HepG2 (cell line): Measurements from ENCODE around the gene SLC35B4. TPM values are rescaled to one million over a fixed set of nuclear protein-coding genes. Genes with fewer than 3 reads are reported as not detected.
A peak's percentile ranks its signal among the peaks of the same experiment; 100 is the strongest.

Source experiments
- ATAC-seq: fragments of 200-7000 bp; cut with Tn5 transposase; 3 replicates; pipeline ENCODE4 v1.9.1; 2020; ENCODE audit warnings: mild to moderate bottlenecking, moderate library complexity
- BruUV-seq: library from RNA; stranded (reverse); fragments of 400-500 nt; replicated peaks from 2 replicates; lab custom pipeline; 2021; lab: Mats Ljungman, UMichigan
- CTCF ChIA-PET: fragments of 300-600 bp; formaldehyde crosslinking; extraction: SDS; loops from one replicate; lab custom pipeline; 2021; ENCODE audit warnings: low total read pairs, inconsistent platforms, low intra/inter-chr PET ratio; lab: Yijun Ruan, JAX
- POLR2A ChIA-PET: fragments of 350-600 bp; sonication (Branson Sonifier 250); formaldehyde crosslinking; loops from one replicate; lab custom pipeline; 2020; ENCODE audit warnings: antibody characterized with exemption, inconsistent platforms; lab: Yijun Ruan, JAX
- DNase-seq: peaks from one replicate; pipeline ENCODE4 v3.0.0-alpha.2; 2015; ENCODE audit warnings: low spot score
- FAIRE-seq: peaks from 3 replicates; lab custom pipeline; 2011; peaks lifted over from hg19 to GRCh38; lab: Jason Lieb, UNC
- H2AFZ ChIP-seq: one replicate; pipeline ENCODE4 v1.6.1; 2011; ENCODE audit warnings: low read length, inconsistent platforms
- H3K27ac ChIP-seq: fragments of 300-600 bp; 3 replicates; pipeline ENCODE4 v1.8.0; 2011; ENCODE audit warnings: mixed run types, mild to moderate bottlenecking, mixed read lengths, low read length, inconsistent platforms; ENCODE audit not compliant: insufficient read depth; ENCODE audit errors: extremely low read length
- H3K27me3 ChIP-seq, 2 experiments: fragments of 200-600 bp in 1 of 2; 2 replicates in 1 of 2; 3 replicates in 1 of 2; pipeline versions ENCODE4 v1.6.0 to v1.8.0; 2011; ENCODE audit warnings: low read length in 2 of 2, mild to moderate bottlenecking in 2 of 2, moderate library complexity in 2 of 2, inconsistent platforms in 1 of 2; ENCODE audit not compliant: insufficient read depth in 2 of 2, control insufficient read depth in 1 of 2
- H3K36me3 ChIP-seq, 2 experiments: fragments of 200-600 bp in 1 of 2; replicated peaks in 1 of 2; 2 replicates in 1 of 2; 3 replicates in 1 of 2; pipeline versions ENCODE4 v1.5.1 to v1.8.0; 2011; ENCODE audit warnings: low read length in 2 of 2, inconsistent platforms in 1 of 2; ENCODE audit not compliant: insufficient read depth in 2 of 2, control insufficient read depth in 1 of 2
- H3K4me1 ChIP-seq: 2 replicates; pipeline ENCODE4 v1.5.1; 2012; ENCODE audit warnings: low read length, inconsistent platforms; ENCODE audit not compliant: insufficient read depth
- H3K4me2 ChIP-seq: 2 replicates; pipeline ENCODE4 v1.6.0; 2011; ENCODE audit warnings: low read depth, low read length, inconsistent platforms
- H3K4me3 ChIP-seq, 3 experiments: fragments of 200-600 bp in 1 of 3; sonication (generic), shearing (Covaris generic) in 1 of 3; replicated peaks in 1 of 3; 2 replicates each; pipeline ENCODE4 v1.5.1; 2011 to 2016; ENCODE audit warnings: low read length in 3 of 3, inconsistent platforms in 2 of 3, low read depth in 2 of 3, mild to moderate bottlenecking in 2 of 3, control low read depth in 1 of 3, mixed read lengths in 1 of 3; ENCODE audit not compliant: insufficient read depth in 1 of 3
- H3K79me2 ChIP-seq: one replicate; pipeline ENCODE4 v1.6.1; 2011; ENCODE audit warnings: low read length, inconsistent platforms; ENCODE audit not compliant: insufficient read depth
- H3K9ac ChIP-seq: 2 replicates; pipeline ENCODE4 v1.6.0; 2011; ENCODE audit warnings: mild to moderate bottlenecking, low read depth, low read length, inconsistent platforms; ENCODE audit not compliant: insufficient read depth
- H3K9me3 ChIP-seq: 2 replicates; pipeline ENCODE4 v1.5.1; 2012; ENCODE audit warnings: mild to moderate bottlenecking, low read length
- H4K20me1 ChIP-seq: 2 replicates; pipeline ENCODE4 v1.6.0; 2011; ENCODE audit warnings: inconsistent platforms, mild to moderate bottlenecking, low read length, moderate library complexity; ENCODE audit not compliant: insufficient read depth
- FOXJ3 ChIP-seq: sonication (generic); formaldehyde crosslinking; IDR thresholded peaks from 2 replicates; pipeline ENCODE4 v1.4.0; 2020; ENCODE audit warnings: missing genetic modification reagents, mild to moderate bottlenecking, borderline replicate concordance
- IRF2 ChIP-seq: IDR thresholded peaks from 2 replicates; pipeline ENCODE4 v1.6.1; 2018; ENCODE audit warnings: missing genetic modification reagents, missing compliant biosample characterization
- MED1 ChIP-seq: sonication (generic); formaldehyde crosslinking; IDR thresholded peaks from 2 replicates; pipeline ENCODE4 v1.4.0; 2020; ENCODE audit warnings: missing genetic modification reagents
- NKX3-1 ChIP-seq: sonication (generic); formaldehyde crosslinking; IDR thresholded peaks from 2 replicates; pipeline ENCODE4 v1.5.0; 2020; ENCODE audit warnings: missing genetic modification reagents
- POGZ ChIP-seq: sonication (generic); formaldehyde crosslinking; IDR thresholded peaks from 2 replicates; pipeline ENCODE4 v1.4.0; 2020; ENCODE audit warnings: mild to moderate bottlenecking, missing genetic modification reagents
- RARA ChIP-seq: IDR thresholded peaks from 2 replicates; pipeline ENCODE4 v1.6.1; 2016; ENCODE audit warnings: missing genetic modification reagents, missing compliant biosample characterization
- SALL1 ChIP-seq: sonication (generic); formaldehyde crosslinking; IDR thresholded peaks from 2 replicates; pipeline ENCODE4 v1.8.0; 2022; ENCODE audit warnings: mild to moderate bottlenecking, missing genetic modification reagents
- TBX3 ChIP-seq: fragments of 450-650 bp; IDR thresholded peaks from 2 replicates; pipeline ENCODE4 v1.6.1; 2017; ENCODE audit warnings: antibody characterized with exemption, mild to moderate bottlenecking, inconsistent platforms, borderline replicate concordance
- ZNF136 ChIP-seq: sonication (generic); formaldehyde crosslinking; IDR thresholded peaks from 2 replicates; pipeline ENCODE4 v1.8.1; 2022; ENCODE audit warnings: low read depth, mild to moderate bottlenecking, moderate library complexity, missing genetic modification reagents
- ZNF329 ChIP-seq: sonication (generic); formaldehyde crosslinking; IDR thresholded peaks from 2 replicates; pipeline ENCODE4 v1.9.0; 2021; ENCODE audit warnings: low read depth, mild to moderate bottlenecking, missing genetic modification reagents
- ZNF546 ChIP-seq: sonication (generic); formaldehyde crosslinking; conservative IDR thresholded peaks from 2 replicates; pipeline ENCODE4 v1.8.1; 2023; ENCODE audit warnings: mild to moderate bottlenecking, missing genetic modification reagents
- ZNF562 ChIP-seq: sonication (generic); formaldehyde crosslinking; IDR thresholded peaks from 2 replicates; pipeline ENCODE4 v1.8.0; 2022; ENCODE audit warnings: missing genetic modification reagents, borderline replicate concordance
- ZNF850 ChIP-seq: sonication (generic); formaldehyde crosslinking; conservative IDR thresholded peaks from 2 replicates; pipeline ENCODE4 v1.9.0; 2021; ENCODE audit warnings: mild to moderate bottlenecking, missing genetic modification reagents
- WGBS: methylation state at CpG from one replicate; pipeline ENCODE4 v1.1.6; 2017; ENCODE audit warnings: low lambda C conversion rate; 5-methylcytosine and 5-hydroxymethylcytosine counted together
- in situ Hi-C: cut with HindIII; loops from 2 replicates; pipeline ENCODE4 v1.10.0; 2017; ENCODE audit warnings: low pct_unique_long_range_greater_than_20kb; ENCODE audit not compliant: extremely low pct_ligation_motif_present
- intact Hi-C: fragments of 100-400 bp; cut with micrococcal nuclease; formaldehyde crosslinking; loops from one replicate; pipeline ENCODE4 v1.10.0; 2022; ENCODE audit not compliant: unreplicated experiment
- polyA plus RNA-seq, 8 experiments: library from polyadenylated mRNA; depleted of rRNA in 3 of 8; stranded (reverse) in 7 of 8; unstranded in 1 of 8; fragments of >200 nt; fragmentation: Illumina TruSeq in 4 of 8; extraction: Trizol in 4 of 8; gene quantifications; 2 replicates each; pipeline versions ENCODE4 v1.2.1 to v1.2.3, GENCODE V29; 2011 to 2016; ENCODE audit warnings: low read depth in 4 of 8, missing spikeins in 1 of 8, mixed read lengths in 1 of 8; ENCODE audit not compliant: insufficient read depth in 1 of 8
- total RNA-seq, 5 experiments: library from RNA; depleted of rRNA; stranded (reverse); fragments of >200 nt; fragmentation: Illumina TruSeq; extraction: Trizol; gene quantifications; 2 replicates each; pipeline ENCODE4 v1.2.3, GENCODE V29; 2016; ENCODE audit warnings: low read depth in 1 of 5
- TF ChIP-seq, protein P1 (sequence below): IDR thresholded peaks from 2 replicates; pipeline ENCODE4 v1.4.0; 2020; ENCODE audit warnings: mild to moderate bottlenecking, missing genetic modification reagents
- TF ChIP-seq, protein P2 (sequence below): sonication (generic); formaldehyde crosslinking; IDR thresholded peaks from 2 replicates; pipeline ENCODE4 v1.5.1; 2020; ENCODE audit warnings: mild to moderate bottlenecking, missing genetic modification reagents, moderate library complexity
- TF ChIP-seq, protein P3 (sequence below): sonication (generic); formaldehyde crosslinking; IDR thresholded peaks from 2 replicates; pipeline ENCODE4 v1.5.0; 2020; ENCODE audit warnings: missing genetic modification reagents

SLC35B4 gene
- total and polyA plus RNA-seq, 2 of the 13 experiments (the other 11 are each of a cell fraction or from before 2014, with no cell fraction given), result 17.1 to 17.8 TPM

DNA sequence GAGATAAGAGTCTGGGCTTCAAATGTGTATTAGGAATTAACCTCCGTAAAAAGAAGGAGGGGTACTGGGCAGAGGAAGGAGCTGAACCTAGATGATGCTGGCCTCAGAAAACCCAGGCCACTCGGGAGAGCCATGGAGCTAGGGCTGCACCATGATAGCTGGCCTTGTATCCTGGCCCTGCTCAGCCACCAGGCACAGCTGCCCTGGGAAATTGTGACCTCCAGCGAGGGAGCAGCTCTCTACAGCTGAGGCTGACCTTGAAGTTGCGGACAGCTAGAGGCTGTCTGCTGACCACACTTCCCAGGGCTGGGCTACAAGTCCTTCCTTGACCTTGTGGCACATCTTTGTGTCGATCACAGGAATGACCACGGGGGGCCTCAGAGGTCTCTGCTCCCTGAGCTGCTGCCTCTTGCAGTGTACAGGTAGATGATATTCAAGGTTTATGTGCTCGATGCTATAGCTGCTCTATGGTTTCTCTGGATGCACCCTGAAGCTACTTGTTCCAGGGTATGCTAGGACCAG lies 38.3 kb upstream of the SLC35B4 start:
- WGBS, result 29% methylated on average over 4 of the region's 7 CpGs
- Histone ChIP-seq H3K36me3 (no peaks in the 10 kb centered on the region), H3K27me3 (no peaks in the 10 kb centered on the region), H3K79me2 (no peaks in the 10 kb centered on the region), H3K9ac (no peak overlapping the region; the same call in 1 of the 2 replicates), H3K27ac (peak overlapping the region; percentile 27), H2AFZ (no peak overlapping the region), H3K4me2 (peak overlapping the region; percentile 44), H3K4me3 (peak overlapping the region in 1 of 3 experiments; percentile 8; a peak in 1 of 6 replicates), H3K9me3 (no peaks in the 10 kb centered on the region), H4K20me1 (no peaks in the 10 kb centered on the region), H3K4me1 (peaks cover 64% of the 10 kb centered on the region)
- no TSS peak for BruUV-seq
- FAIRE-seq (no peak), ATAC-seq (peak; percentile 74), DNase-seq (no peak)
- intact Hi-C loops (loop anchor here (5.0 kb wide), 1 partner anchor 38 kb away; the partner anchor contains the start of gene SLC35B4), in situ Hi-C loops (no loop called here)
- ChIA-PET POLR2A (interaction anchor here (1.0 kb wide), 1 partner anchor 39 kb away, joined by 4 read pairs; the partner anchor contains the start of gene SLC35B4), CTCF (no interaction called here)
- TF ChIP-seq, protein P1, sequence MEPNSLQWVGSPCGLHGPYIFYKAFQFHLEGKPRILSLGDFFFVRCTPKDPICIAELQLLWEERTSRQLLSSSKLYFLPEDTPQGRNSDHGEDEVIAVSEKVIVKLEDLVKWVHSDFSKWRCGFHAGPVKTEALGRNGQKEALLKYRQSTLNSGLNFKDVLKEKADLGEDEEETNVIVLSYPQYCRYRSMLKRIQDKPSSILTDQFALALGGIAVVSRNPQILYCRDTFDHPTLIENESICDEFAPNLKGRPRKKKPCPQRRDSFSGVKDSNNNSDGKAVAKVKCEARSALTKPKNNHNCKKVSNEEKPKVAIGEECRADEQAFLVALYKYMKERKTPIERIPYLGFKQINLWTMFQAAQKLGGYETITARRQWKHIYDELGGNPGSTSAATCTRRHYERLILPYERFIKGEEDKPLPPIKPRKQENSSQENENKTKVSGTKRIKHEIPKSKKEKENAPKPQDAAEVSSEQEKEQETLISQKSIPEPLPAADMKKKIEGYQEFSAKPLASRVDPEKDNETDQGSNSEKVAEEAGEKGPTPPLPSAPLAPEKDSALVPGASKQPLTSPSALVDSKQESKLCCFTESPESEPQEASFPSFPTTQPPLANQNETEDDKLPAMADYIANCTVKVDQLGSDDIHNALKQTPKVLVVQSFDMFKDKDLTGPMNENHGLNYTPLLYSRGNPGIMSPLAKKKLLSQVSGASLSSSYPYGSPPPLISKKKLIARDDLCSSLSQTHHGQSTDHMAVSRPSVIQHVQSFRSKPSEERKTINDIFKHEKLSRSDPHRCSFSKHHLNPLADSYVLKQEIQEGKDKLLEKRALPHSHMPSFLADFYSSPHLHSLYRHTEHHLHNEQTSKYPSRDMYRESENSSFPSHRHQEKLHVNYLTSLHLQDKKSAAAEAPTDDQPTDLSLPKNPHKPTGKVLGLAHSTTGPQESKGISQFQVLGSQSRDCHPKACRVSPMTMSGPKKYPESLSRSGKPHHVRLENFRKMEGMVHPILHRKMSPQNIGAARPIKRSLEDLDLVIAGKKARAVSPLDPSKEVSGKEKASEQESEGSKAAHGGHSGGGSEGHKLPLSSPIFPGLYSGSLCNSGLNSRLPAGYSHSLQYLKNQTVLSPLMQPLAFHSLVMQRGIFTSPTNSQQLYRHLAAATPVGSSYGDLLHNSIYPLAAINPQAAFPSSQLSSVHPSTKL (CRISPR knock-in tag), result peak; percentile 36; the same call in 1 of the 2 replicates
- TF ChIP-seq FOXJ3 (CRISPR knock-in tag) (no peak), TBX3 (no peak), SALL1 (CRISPR knock-in tag) (peak; percentile 25; the same call in 1 of the 2 replicates), ZNF546 (CRISPR knock-in tag) (no peak), MED1 (no peak; the same call in 1 of the 2 replicates), IRF2 (no peak), NKX3-1 (CRISPR knock-in tag) (no peak), ZNF329 (CRISPR knock-in tag) (no peak), ZNF562 (CRISPR knock-in tag) (no peak), ZNF850 (CRISPR knock-in tag) (no peak), ZNF136 (CRISPR knock-in tag) (no peak), POGZ (CRISPR knock-in tag) (no peak), RARA (CRISPR knock-in tag) (0 out of 2 replicates have a peak, but pooled peaks have one; percentile 5)
- TF ChIP-seq, protein P2, sequence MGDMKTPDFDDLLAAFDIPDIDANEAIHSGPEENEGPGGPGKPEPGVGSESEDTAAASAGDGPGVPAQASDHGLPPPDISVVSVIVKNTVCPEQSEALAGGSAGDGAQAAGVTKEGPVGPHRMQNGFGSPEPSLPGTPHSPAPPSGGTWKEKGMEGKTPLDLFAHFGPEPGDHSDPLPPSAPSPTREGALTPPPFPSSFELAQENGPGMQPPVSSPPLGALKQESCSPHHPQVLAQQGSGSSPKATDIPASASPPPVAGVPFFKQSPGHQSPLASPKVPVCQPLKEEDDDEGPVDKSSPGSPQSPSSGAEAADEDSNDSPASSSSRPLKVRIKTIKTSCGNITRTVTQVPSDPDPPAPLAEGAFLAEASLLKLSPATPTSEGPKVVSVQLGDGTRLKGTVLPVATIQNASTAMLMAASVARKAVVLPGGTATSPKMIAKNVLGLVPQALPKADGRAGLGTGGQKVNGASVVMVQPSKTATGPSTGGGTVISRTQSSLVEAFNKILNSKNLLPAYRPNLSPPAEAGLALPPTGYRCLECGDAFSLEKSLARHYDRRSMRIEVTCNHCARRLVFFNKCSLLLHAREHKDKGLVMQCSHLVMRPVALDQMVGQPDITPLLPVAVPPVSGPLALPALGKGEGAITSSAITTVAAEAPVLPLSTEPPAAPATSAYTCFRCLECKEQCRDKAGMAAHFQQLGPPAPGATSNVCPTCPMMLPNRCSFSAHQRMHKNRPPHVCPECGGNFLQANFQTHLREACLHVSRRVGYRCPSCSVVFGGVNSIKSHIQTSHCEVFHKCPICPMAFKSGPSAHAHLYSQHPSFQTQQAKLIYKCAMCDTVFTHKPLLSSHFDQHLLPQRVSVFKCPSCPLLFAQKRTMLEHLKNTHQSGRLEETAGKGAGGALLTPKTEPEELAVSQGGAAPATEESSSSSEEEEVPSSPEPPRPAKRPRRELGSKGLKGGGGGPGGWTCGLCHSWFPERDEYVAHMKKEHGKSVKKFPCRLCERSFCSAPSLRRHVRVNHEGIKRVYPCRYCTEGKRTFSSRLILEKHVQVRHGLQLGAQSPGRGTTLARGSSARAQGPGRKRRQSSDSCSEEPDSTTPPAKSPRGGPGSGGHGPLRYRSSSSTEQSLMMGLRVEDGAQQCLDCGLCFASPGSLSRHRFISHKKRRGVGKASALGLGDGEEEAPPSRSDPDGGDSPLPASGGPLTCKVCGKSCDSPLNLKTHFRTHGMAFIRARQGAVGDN (CRISPR knock-in tag), result peak; percentile 50; the same call in 1 of the 2 replicates
- TF ChIP-seq, protein P3, sequence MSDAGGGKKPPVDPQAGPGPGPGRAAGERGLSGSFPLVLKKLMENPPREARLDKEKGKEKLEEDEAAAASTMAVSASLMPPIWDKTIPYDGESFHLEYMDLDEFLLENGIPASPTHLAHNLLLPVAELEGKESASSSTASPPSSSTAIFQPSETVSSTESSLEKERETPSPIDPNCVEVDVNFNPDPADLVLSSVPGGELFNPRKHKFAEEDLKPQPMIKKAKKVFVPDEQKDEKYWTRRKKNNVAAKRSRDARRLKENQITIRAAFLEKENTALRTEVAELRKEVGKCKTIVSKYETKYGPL (CRISPR knock-in tag), result no peak
